Measurements from ENCODE around the gene TMUB1. TPM values are rescaled to one million over a fixed set of nuclear protein-coding genes. Genes with fewer than 3 reads are reported as not detected.

The TMUB1 gene
- total RNA-seq, 1 donor from 2014 or later, result 12.5 TPM

DNA sequence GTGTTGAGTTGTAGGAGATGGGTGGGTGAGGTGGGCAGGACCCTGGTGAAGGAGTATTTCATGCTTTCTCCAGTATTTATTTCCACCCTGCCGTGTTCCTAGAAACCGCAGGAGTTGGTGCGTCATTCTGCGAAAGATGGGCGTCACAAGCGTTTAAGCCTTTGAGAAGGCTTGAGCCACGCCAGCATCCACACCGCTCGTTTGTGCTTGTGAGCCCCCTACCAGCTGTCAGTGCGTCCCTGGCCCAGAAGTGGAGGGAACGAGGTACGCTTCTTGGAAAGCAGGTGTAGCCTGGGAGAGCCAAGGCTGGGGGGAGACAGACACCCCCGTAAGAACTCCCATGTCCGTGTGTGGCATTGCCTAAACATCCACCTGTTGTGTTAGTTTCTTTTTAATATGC lies 8.7 kb upstream of the TMUB1 start:
- Histone ChIP-seq H3K9me3 (ENCODE audit: control insufficient read depth in 3 of 3, low read length in 3 of 3) (no peaks in the 10 kb centered on the region), H3K4me1 (ENCODE audit: control insufficient read depth in 3 of 3, insufficient read depth in 3 of 3, low read length in 3 of 3) (peaks cover 31 to 40% (median 33%) of the 10 kb centered on the region in 3 donors), H3K36me3 (ENCODE audit: control insufficient read depth in 3 of 3, insufficient read depth in 3 of 3, low read length in 3 of 3) (peaks cover 0 to 5% (median 0%) of the 10 kb centered on the region in 3 donors), H3K27ac (ENCODE audit: low read depth, low read length) (no peak overlapping the region), H3K9ac (ENCODE audit: low read depth in 1 of 3, low read length in 3 of 3) (no peak overlapping the region), H3K27me3 (ENCODE audit: control insufficient read depth in 3 of 3, insufficient read depth in 3 of 3, low read length in 3 of 3) (no peaks in the 10 kb centered on the region), H3K4me3 (ENCODE audit: low read length in 3 of 3) (no peak overlapping the region)

DNA sequence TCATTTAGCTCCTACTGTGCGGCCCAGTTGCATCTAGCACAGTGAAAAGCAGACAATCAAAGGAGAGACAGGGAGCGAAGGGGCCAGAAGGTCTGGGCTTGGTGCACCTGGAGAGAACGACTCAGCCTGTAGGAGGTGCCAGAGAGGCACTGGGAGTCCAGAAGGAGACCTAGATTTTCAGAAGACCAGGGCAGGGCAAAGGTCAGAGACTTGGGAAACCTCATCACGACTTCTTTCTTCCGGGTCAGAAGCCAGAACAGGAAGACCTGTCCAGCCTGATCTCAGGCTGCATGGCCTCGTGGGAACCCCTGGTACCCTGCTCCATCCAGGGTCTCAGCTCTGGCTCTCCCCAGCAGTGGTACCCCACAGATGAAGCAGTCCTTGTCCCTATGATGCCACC lies 8.1 kb upstream of the TMUB1 start:
- Histone ChIP-seq H3K27ac (ENCODE audit: low read depth, low read length) (no peak overlapping the region), H3K27me3 (ENCODE audit: control insufficient read depth in 3 of 3, insufficient read depth in 3 of 3, low read length in 3 of 3) (no peaks in the 10 kb centered on the region), H3K36me3 (ENCODE audit: control insufficient read depth in 3 of 3, insufficient read depth in 3 of 3, low read length in 3 of 3) (peaks cover 0 to 5% (median 0%) of the 10 kb centered on the region in 3 donors), H3K9ac (ENCODE audit: low read depth in 1 of 3, low read length in 3 of 3) (no peak overlapping the region), H3K9me3 (ENCODE audit: control insufficient read depth in 3 of 3, low read length in 3 of 3) (no peaks in the 10 kb centered on the region), H3K4me3 (ENCODE audit: low read length in 3 of 3) (no peak overlapping the region), H3K4me1 (ENCODE audit: control insufficient read depth in 3 of 3, insufficient read depth in 3 of 3, low read length in 3 of 3) (peaks cover 31 to 40% (median 33%) of the 10 kb centered on the region in 3 donors)

DNA sequence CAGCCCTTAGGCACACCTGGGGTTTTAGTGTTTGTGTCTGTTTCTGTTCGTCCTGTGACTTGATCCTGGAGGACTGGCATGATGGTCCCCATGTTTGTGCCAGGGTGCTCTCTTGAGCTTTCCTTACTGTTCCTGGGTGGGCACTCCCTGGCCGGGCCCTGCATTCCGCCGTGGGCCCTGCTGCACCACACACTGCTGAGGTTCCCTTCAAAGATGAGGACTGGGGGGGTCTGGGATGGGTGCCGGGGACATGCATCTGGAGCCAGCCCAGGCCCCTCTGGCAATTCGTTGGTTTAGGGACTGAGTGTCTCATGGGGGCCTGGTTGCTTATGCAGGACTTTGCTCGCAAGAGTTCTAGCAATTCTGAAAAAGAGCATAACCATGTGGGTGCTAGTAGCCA lies 7.7 kb upstream of the TMUB1 start:
- Histone ChIP-seq H3K9me3 (ENCODE audit: control insufficient read depth in 3 of 3, low read length in 3 of 3) (no peaks in the 10 kb centered on the region), H3K27me3 (ENCODE audit: control insufficient read depth in 3 of 3, insufficient read depth in 3 of 3, low read length in 3 of 3) (no peaks in the 10 kb centered on the region), H3K4me1 (ENCODE audit: control insufficient read depth in 3 of 3, insufficient read depth in 3 of 3, low read length in 3 of 3) (peaks cover 31 to 40% (median 33%) of the 10 kb centered on the region in 3 donors), H3K36me3 (ENCODE audit: control insufficient read depth in 3 of 3, insufficient read depth in 3 of 3, low read length in 3 of 3) (peaks cover 0 to 5% (median 0%) of the 10 kb centered on the region in 3 donors), H3K9ac (ENCODE audit: low read depth in 1 of 3, low read length in 3 of 3) (no peak overlapping the region), H3K4me3 (ENCODE audit: low read length in 3 of 3) (no peak overlapping the region), H3K27ac (ENCODE audit: low read depth, low read length) (no peak overlapping the region)

DNA sequence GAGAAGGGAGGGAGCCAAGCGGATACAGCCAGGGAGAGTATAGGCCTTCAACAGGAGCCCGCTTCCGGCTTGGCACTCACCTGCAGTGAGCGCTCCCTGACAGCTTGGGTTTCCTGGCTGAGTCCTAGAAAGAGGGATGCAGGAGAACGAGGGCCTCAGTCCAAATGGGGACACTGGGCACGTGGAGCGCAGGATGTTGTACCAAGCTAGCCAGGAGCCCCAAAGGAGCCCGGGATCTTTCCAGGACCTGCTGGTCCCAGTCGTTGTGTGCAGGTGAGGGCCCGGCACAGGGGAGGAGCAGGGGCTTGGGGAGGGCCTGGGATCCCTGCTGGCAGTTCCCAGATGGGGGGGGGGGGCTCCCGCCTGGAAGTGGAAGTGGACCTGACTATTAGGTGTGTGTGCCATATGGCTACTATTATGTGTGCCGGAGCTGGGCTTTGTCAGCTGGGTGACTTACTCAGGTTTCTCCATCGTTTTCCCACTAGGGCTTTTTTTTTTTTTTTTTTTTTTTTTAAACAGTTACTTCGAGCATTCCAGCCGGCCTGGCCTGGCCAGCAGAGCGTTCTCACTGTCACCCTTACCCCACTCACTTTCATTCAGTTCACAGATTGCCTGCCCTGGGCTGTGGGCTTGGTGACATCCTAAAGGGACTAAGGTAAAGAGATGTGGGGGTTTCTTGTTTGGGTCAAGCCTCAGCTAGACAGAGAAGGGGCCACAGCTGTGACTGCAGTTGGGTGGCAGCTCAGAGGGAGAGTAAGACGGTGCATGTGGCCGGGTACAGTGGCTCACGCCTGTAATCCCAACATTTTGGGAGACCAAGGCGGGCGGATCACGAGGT lies 6.8 kb upstream of the TMUB1 start:
- H3K4me1 ChIP-seq (ENCODE audit: control insufficient read depth in 3 of 3, insufficient read depth in 3 of 3, low read length in 3 of 3), result peaks cover 39 to 49% (median 40%) of the 10 kb centered on the region in 3 donors
- no peaks in the 10 kb centered on the region for H3K27me3 ChIP-seq (ENCODE audit: control insufficient read depth in 3 of 3, insufficient read depth in 3 of 3, low read length in 3 of 3)

DNA sequence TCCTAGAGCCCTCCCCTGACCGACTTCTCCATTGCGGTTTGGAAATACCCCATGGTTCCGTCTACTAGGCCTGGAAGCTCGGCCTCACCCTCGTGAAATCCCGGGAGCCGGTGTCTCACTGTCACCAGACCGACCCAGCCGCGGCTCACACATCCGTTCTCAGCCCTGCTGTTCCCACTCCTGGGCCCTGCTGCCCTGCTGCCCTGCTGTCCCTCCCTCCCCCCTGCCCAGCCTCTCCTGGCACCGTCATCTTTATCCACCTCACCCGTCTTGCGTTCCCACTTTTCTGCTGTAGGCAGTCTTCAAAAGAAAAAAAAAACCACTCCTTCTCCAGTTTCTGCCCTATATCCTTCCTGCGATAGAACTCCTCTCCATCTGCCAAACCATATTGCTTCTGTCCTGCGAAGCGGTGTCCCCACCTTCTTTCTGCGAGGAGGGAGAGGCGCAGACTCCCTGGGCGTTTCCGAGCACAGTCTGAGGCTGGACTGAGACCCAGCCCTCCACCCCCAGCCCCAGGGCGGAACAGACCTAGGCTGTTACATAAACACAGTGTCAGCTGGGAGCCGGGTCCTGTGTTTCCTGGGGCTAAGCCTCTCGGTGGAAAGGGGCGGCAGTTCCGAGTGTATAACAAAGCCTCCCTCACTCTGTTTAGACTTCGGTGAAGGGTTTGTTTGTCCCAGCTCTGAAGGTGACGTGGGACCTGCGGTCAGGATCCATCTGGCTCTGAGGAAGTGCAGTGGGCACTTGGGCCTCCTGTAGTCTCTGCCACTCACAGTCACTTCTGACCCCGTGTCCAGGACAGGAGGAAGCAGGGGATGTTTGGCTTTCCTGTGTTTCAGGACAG lies 5.8 kb upstream of the TMUB1 start:
- peak overlapping the region; percentile 81 for H3K27ac ChIP-seq (ENCODE audit: low read depth, low read length)
- H3K27me3 ChIP-seq (ENCODE audit: control insufficient read depth in 3 of 3, insufficient read depth in 3 of 3, low read length in 3 of 3), result no peaks in the 10 kb centered on the region
- H3K4me1 ChIP-seq (ENCODE audit: control insufficient read depth in 3 of 3, insufficient read depth in 3 of 3, low read length in 3 of 3), result peaks cover 40 to 53% (median 40%) of the 10 kb centered on the region in 3 donors
- H3K4me3 ChIP-seq (ENCODE audit: low read length in 3 of 3), result peak overlapping the region; percentile 36 to 66 (median 54)
- H3K9me3 ChIP-seq (ENCODE audit: control insufficient read depth in 3 of 3, low read length in 3 of 3), result no peaks in the 10 kb centered on the region
- peak overlapping the region; percentile 68 to 88 (median 88) for H3K9ac ChIP-seq (ENCODE audit: low read depth in 1 of 3, low read length in 3 of 3)
- peaks cover 0 to 4% (median 0%) of the 10 kb centered on the region in 3 donors for H3K36me3 ChIP-seq (ENCODE audit: control insufficient read depth in 3 of 3, insufficient read depth in 3 of 3, low read length in 3 of 3)

More for the DNA sequence above, 6.8 kb upstream of the TMUB1 start:
- no peaks in the 10 kb centered on the region for H3K9me3 ChIP-seq (ENCODE audit: control insufficient read depth in 3 of 3, low read length in 3 of 3)
- peak overlapping the region; percentile 45 to 88 (median 68) for H3K9ac ChIP-seq (ENCODE audit: low read depth in 1 of 3, low read length in 3 of 3)
- peaks cover 0 to 5% (median 0%) of the 10 kb centered on the region in 3 donors for H3K36me3 ChIP-seq (ENCODE audit: control insufficient read depth in 3 of 3, insufficient read depth in 3 of 3, low read length in 3 of 3)
- peak overlapping the region in 1 of 3 donors; percentile 66 for H3K4me3 ChIP-seq (ENCODE audit: low read length in 3 of 3)
- H3K27ac ChIP-seq (ENCODE audit: low read depth, low read length), result peak overlapping the region; percentile 81

DNA sequence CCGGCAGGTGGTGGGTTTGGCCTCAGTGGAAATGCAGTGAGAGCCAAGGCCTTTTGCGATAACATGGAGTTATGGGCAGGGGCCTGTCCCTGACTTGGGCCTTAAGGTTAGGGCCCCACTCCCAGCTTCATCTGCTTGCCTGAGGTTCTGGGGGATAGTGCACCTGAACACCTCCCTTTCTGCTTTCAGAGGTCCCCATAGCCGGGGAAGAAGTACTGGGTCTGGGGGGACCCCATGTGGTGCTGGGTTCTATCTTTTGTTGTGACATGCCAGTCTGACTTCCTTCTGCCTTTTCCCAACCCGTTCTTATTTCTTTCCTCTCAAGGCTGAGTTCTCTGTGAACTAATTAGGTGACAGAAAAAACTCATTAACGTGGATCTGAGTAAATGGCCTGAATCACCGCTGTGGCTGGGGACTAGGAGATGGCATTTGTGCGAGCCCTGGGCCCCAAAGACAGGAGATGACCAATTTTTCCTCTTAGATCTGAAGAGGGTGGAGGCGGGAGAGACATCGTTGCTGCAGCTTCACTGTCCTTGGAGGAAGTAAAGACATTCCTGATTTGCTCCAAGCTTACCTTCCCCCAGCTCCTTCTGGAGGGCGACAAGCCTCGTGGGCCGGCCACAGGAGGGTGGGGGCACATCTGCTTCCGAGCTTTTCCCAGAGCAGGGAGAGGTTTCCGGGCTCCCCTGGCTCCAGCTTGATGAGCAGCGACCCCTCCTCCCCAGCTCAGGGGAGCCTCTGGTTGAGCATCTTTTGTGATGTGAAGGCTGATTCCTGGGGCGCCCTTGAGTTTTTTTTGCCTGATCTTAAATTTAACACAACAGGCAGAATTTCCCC lies 4.9 kb upstream of the TMUB1 start:
- peak overlapping the region; percentile 82 to 88 (median 88) for H3K9ac ChIP-seq (ENCODE audit: low read depth in 1 of 3, low read length in 3 of 3)
- peaks cover 0 to 4% (median 0%) of the 10 kb centered on the region in 3 donors for H3K36me3 ChIP-seq (ENCODE audit: control insufficient read depth in 3 of 3, insufficient read depth in 3 of 3, low read length in 3 of 3)
- no peaks in the 10 kb centered on the region for H3K27me3 ChIP-seq (ENCODE audit: control insufficient read depth in 3 of 3, insufficient read depth in 3 of 3, low read length in 3 of 3)
- H3K4me3 ChIP-seq (ENCODE audit: low read length in 3 of 3), result peak overlapping the region; percentile 74 to 90 (median 88)
- peaks cover 44 to 58% (median 44%) of the 10 kb centered on the region in 3 donors for H3K4me1 ChIP-seq (ENCODE audit: control insufficient read depth in 3 of 3, insufficient read depth in 3 of 3, low read length in 3 of 3)
- H3K9me3 ChIP-seq (ENCODE audit: control insufficient read depth in 3 of 3, low read length in 3 of 3), result no peaks in the 10 kb centered on the region
- H3K27ac ChIP-seq (ENCODE audit: low read depth, low read length), result peak overlapping the region; percentile 81

DNA sequence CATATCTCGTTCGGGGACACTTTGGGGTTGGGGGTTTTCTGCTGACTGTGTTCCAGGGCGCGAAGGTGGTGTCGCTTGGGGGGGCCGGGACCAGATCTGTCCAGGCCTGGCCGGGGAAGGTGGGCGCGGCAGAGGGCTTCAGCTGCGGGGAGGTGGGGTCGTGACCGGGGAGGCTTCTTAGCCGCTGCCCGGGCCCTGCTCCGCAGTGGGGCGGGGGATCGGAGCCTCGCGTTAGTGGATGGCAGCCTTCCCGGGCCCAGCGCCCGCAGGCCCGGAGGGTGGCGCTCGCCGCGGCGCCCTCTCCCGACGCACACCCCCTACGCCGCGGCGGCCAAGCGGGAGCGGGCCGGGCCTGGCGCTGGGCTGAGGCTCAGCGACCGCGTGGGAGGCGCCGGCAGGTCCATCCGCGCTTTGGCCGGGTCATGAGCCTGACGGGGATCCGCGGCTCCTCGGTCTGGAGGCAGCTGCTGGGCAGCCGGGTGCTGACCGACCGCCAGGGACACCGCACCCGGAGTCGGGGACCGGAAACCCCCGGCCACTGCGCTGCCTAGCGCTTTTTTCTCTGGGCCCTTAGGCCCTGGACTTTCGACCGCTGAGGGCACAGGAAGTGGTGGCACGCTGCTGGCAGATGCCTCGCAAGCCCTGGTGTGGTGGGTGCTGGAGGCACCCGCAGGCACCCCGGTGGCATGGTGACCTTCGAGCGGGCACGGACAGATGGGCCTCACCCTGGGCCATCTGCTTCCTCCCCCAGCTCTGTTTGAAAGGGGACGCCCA lies 4.1 kb upstream of the TMUB1 start:
- Histone ChIP-seq H3K27ac (ENCODE audit: low read depth, low read length) (peak overlapping the region; percentile 81), H3K4me1 (ENCODE audit: control insufficient read depth in 3 of 3, insufficient read depth in 3 of 3, low read length in 3 of 3) (peaks cover 47 to 62% (median 48%) of the 10 kb centered on the region in 3 donors), H3K9me3 (ENCODE audit: control insufficient read depth in 3 of 3, low read length in 3 of 3) (no peaks in the 10 kb centered on the region), H3K36me3 (ENCODE audit: control insufficient read depth in 3 of 3, insufficient read depth in 3 of 3, low read length in 3 of 3) (peaks cover 0 to 4% (median 0%) of the 10 kb centered on the region in 3 donors), H3K4me3 (ENCODE audit: low read length in 3 of 3) (peak overlapping the region; percentile 74 to 90 (median 88)), H3K27me3 (ENCODE audit: control insufficient read depth in 3 of 3, insufficient read depth in 3 of 3, low read length in 3 of 3) (no peaks in the 10 kb centered on the region), H3K9ac (ENCODE audit: low read depth in 1 of 3, low read length in 3 of 3) (peak overlapping the region; percentile 82 to 88 (median 88))

DNA sequence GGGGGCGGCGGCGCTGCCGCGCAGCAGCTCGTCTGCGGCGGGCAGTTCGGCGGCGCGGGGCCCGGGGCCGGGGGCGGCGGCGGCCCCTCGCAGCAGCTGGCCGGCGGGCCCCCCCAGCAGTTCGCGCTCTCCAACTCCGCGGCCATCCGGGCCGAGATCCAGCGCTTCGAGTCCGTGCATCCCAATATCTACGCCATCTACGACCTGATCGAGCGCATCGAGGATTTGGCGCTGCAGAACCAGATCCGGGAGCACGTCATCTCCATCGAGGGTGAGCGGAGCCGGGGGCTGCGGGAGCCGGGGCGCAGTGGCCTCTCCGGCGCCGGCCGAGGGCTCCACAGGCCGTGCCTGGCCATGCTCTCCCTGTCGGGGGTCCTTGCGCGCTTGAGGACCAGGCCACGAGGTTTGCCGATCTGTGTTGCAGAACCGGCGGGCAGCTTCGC lies 3.5 kb upstream of the TMUB1 start:
- H3K9ac ChIP-seq (ENCODE audit: low read depth in 1 of 3, low read length in 3 of 3), result peak overlapping the region; percentile 82 to 88 (median 88)
- H3K4me3 ChIP-seq (ENCODE audit: low read length in 3 of 3), result peak overlapping the region; percentile 72 to 90 (median 88)
- H3K27ac ChIP-seq (ENCODE audit: low read depth, low read length), result peak overlapping the region; percentile 81
- H3K4me1 ChIP-seq (ENCODE audit: control insufficient read depth in 3 of 3, insufficient read depth in 3 of 3, low read length in 3 of 3), result peaks cover 53 to 62% (median 54%) of the 10 kb centered on the region in 3 donors
- no peaks in the 10 kb centered on the region for H3K9me3 ChIP-seq (ENCODE audit: control insufficient read depth in 3 of 3, low read length in 3 of 3)
- H3K36me3 ChIP-seq (ENCODE audit: control insufficient read depth in 3 of 3, insufficient read depth in 3 of 3, low read length in 3 of 3), result peaks cover 0 to 2% (median 0%) of the 10 kb centered on the region in 3 donors
- H3K27me3 ChIP-seq (ENCODE audit: control insufficient read depth in 3 of 3, insufficient read depth in 3 of 3, low read length in 3 of 3), result no peaks in the 10 kb centered on the region

All from skeletal muscle tissue (tissue), 4 donors.